Activated gamma-delta T cell (primary cell): ENCODE results near the gene SYCN.

Source experiments
- DNase-seq: peaks from one replicate; lab custom pipeline; 2025; lab: John Stamatoyannopoulos, UW

Gene SYCN

GRCh38 chr19:39171479-39172465 lies 32.3 kb downstream of the SYCN start:
- no peak for DNase-seq

- no peak for DNase-seq
These were observed 33.5 kb downstream of the SYCN start for GRCh38 chr19:39170386-39171231.

GRCh38 chr19:39169143-39169810 lies 34.8 kb downstream of the SYCN start:
- no peak for DNase-seq

- no peak for DNase-seq
These were observed 35.6 kb downstream of the SYCN start for GRCh38 chr19:39168258-39169142.

- DNase-seq = no peak
These were observed 36.4 kb downstream of the SYCN start for GRCh38 chr19:39167461-39168257.

GRCh38 chr19:39166571-39167391 lies 37.3 kb downstream of the SYCN start:
- DNase-seq = no peak

- DNase-seq = no peak
These were observed 38.2 kb downstream of the SYCN start for GRCh38 chr19:39165857-39166256.

- DNase-seq = no peak
These were observed 39.8 kb downstream of the SYCN start for GRCh38 chr19:39164289-39164688.

GRCh38 chr19:39163621-39164020 lies 40.4 kb downstream of the SYCN start:
- no peak for DNase-seq

GRCh38 chr19:39162441-39163043 lies 41.5 kb downstream of the SYCN start:
- DNase-seq = no peak

- DNase-seq = no peak
These were observed 43.0 kb downstream of the SYCN start for GRCh38 chr19:39160889-39161672.

- no peak for DNase-seq
These were observed 43.6 kb downstream of the SYCN start for GRCh38 chr19:39160523-39160861.

- no peak for DNase-seq
These were observed 45.3 kb downstream of the SYCN start for GRCh38 chr19:39158646-39159260.

GRCh38 chr19:39157997-39158389 lies 46.1 kb downstream of the SYCN start:
- no peak for DNase-seq

- no peak for DNase-seq
These were observed 46.6 kb downstream of the SYCN start for GRCh38 chr19:39157275-39157996.

- no peak for DNase-seq
These were observed 47.5 kb downstream of the SYCN start for GRCh38 chr19:39156326-39157230.
